Motor neuron (in vitro differentiated cells): ENCODE measurements around the gene LEAP2. TPM values are rescaled to one million over a fixed set of nuclear protein-coding genes. Genes with fewer than 3 reads are reported as not detected.

Experiments used
- ATAC-seq, 8 experiments: fragments of 200-7000 bp; cut with Tn5 transposase; replicated peaks in 6 of 8; 2 replicates each; pipeline ENCODE4 v1.8.0; 2021; ENCODE audit warnings: mild to moderate bottlenecking in 8 of 8, moderate library complexity in 8 of 8
- H3K27ac ChIP-seq, 2 donors: fragments of 250-450 bp; sonication (Bioruptor Pico); 2 replicates each; pipeline ENCODE4 v1.9.0; 2021; ENCODE audit warnings: antibody characterized with exemption in 2 of 2, mild to moderate bottlenecking in 2 of 2, moderate library complexity in 1 of 2
- H3K4me1 ChIP-seq, 2 donors: fragments of 250-450 bp; sonication (Bioruptor Pico); replicated peaks in 1 of 2; 2 replicates each; pipeline ENCODE4 v1.6.1; 2021; ENCODE audit warnings: antibody characterized with exemption in 2 of 2, mild to moderate bottlenecking in 2 of 2, moderate library complexity in 1 of 2
- H3K4me3 ChIP-seq, 5 donors: fragments of 250-450 bp; sonication (Bioruptor Pico); 2 replicates each; pipeline ENCODE4 v1.9.0; 2021; ENCODE audit warnings: antibody characterized with exemption in 5 of 5, mild to moderate bottlenecking in 5 of 5, moderate library complexity in 4 of 5
- WGBS, 10 experiments: fragments of 450-650 bp; shearing (Covaris generic); methylation state at CpG; one replicate each; pipeline ENCODE4 v1.0.0; 2022; 5-methylcytosine and 5-hydroxymethylcytosine counted together
- in situ Hi-C, 9 experiments: fragments of 400-800 bp; cut with MboI; loops; one replicate each; pipeline ENCODE4 v1.15.0; 2021; ENCODE audit warnings: low sequenced_read_pairs in 9 of 9, low pct_unique_long_range_greater_than_20kb in 2 of 9; ENCODE audit not compliant: unreplicated experiment in 9 of 9
- total RNA-seq, 8 experiments: library from RNA; unstranded; fragments of 300-600 nt; gene quantifications; 2 replicates each; pipeline versions ENCODE4 v1.2.3 to v1.2.4, GENCODE V29; 2022

The LEAP2 gene
- total RNA-seq, 8 experiments from 2014 or later = 1.7 to 10.7 (median 3.6) TPM

GRCh38 chr5:132896685-132897084, 23.2 kb downstream of the LEAP2 start:
- H3K27ac ChIP-seq = no peak overlapping the region
- 54 to 100% (median 97%) methylated on average over 1 to 7 of the region's 7 CpGs; no CpG with 5 or more reads in 2 of the 10 experiments for WGBS, 10 experiments
- H3K4me3 ChIP-seq = no peak overlapping the region
- H3K4me1 ChIP-seq = no peaks in the 10 kb centered on the region
- peak in 1 of 8 experiments; percentile 15 for ATAC-seq
- in situ Hi-C loops = loop anchor here in 1 of 9 experiments (25.0 kb wide), 1 partner anchor 109 kb away; the partner anchor contains the start of gene SEPTIN8

- in situ Hi-C loops = loop anchor here in 1 of 9 experiments (25.0 kb wide), 1 partner anchor 111 kb away; the partner anchor contains the start of gene SEPTIN8
- Histone ChIP-seq H3K27ac (no peak overlapping the region), H3K4me3 (no peak overlapping the region), H3K4me1 (no peaks in the 10 kb centered on the region)
- 18 to 82% (median 65%) methylated on average over 1 to 3 of the region's 3 CpGs; no CpG with 5 or more reads in 4 of the 10 experiments for WGBS, 10 experiments
- ATAC-seq = no peak
Observed at GRCh38 chr5:132898094-132898493, 24.6 kb downstream of the LEAP2 start.

GRCh38 chr5:132901036-132901435, 27.6 kb downstream of the LEAP2 start:
- Histone ChIP-seq H3K4me3 (no peak overlapping the region), H3K27ac (no peak overlapping the region), H3K4me1 (no peaks in the 10 kb centered on the region)
- peak in 1 of 8 experiments; percentile 65 for ATAC-seq
- 59 to 95% (median 86%) methylated on average over 3 to 4 of the region's 4 CpGs; no CpG with 5 or more reads in 2 of the 10 experiments for WGBS, 10 experiments
- in situ Hi-C loops = no loop called here

GRCh38 chr5:132901730-132902129, 28.3 kb downstream of the LEAP2 start:
- Histone ChIP-seq H3K4me1 (no peaks in the 10 kb centered on the region), H3K4me3 (no peak overlapping the region), H3K27ac (no peak overlapping the region)
- ATAC-seq = peak in 1 of 8 experiments; percentile 26
- in situ Hi-C loops = no loop called here
- 90 to 100% (median 100%) methylated on average over 2 to 3 of the region's 3 CpGs; no CpG with 5 or more reads in 3 of the 10 experiments for WGBS, 10 experiments

- Histone ChIP-seq H3K4me1 (no peaks in the 10 kb centered on the region), H3K4me3 (no peak overlapping the region), H3K27ac (no peak overlapping the region)
- ATAC-seq = peak in 3 of 8 experiments; percentile 53 to 59 (median 54)
- 79 to 100% (median 93%) methylated on average over 1 to 2 of the region's 2 CpGs; no CpG with 5 or more reads in 3 of the 10 experiments for WGBS, 10 experiments
- in situ Hi-C loops = no loop called here
Observed at GRCh38 chr5:132905938-132906337, 32.5 kb downstream of the LEAP2 start.

- no peaks in the 10 kb centered on the region for H3K4me1 ChIP-seq
- no peak overlapping the region for H3K4me3 ChIP-seq
- no peak overlapping the region for H3K27ac ChIP-seq
- 75 to 100% (median 100%) methylated on average over 1 to 2 of the region's 2 CpGs for WGBS, 10 experiments
- no peak for ATAC-seq
- in situ Hi-C loops = no loop called here
Observed at GRCh38 chr5:132907161-132907560, 33.7 kb downstream of the LEAP2 start.

- 80 to 100% (median 100%) methylated on average over 1 of the region's 1 CpG; no CpG with 5 or more reads in 3 of the 10 experiments for WGBS, 10 experiments
- in situ Hi-C loops = no loop called here
- Histone ChIP-seq H3K27ac (no peak overlapping the region), H3K4me1 (no peaks in the 10 kb centered on the region), H3K4me3 (no peak overlapping the region)
- no peak for ATAC-seq
Observed at GRCh38 chr5:132909702-132910101, 36.2 kb downstream of the LEAP2 start.

- peak in 2 of 8 experiments; percentile 28 to 36 for ATAC-seq
- Histone ChIP-seq H3K4me3 (no peak overlapping the region), H3K4me1 (no peaks in the 10 kb centered on the region), H3K27ac (no peak overlapping the region)
- WGBS, 10 experiments = 80 to 100% (median 100%) methylated on average over 1 to 3 of the region's 5 CpGs; no CpG with 5 or more reads in 5 of the 10 experiments
- in situ Hi-C loops = no loop called here
Observed at GRCh38 chr5:132915681-132916080, 42.2 kb downstream of the LEAP2 start.

- Histone ChIP-seq H3K27ac (no peak overlapping the region), H3K4me1 (no peaks in the 10 kb centered on the region), H3K4me3 (no peak overlapping the region)
- in situ Hi-C loops = no loop called here
- no peak for ATAC-seq
- WGBS, 10 experiments = 67 to 100% (median 100%) methylated on average over 1 to 2 of the region's 3 CpGs; no CpG with 5 or more reads in 1 of the 10 experiments
Observed at GRCh38 chr5:132916086-132916485, 42.6 kb downstream of the LEAP2 start.

Other genes with a start within 250 kb of the LEAP2 start
- 1 to 10 TPM in 1 of 8 experiments, under 1 TPM in 3, not detected in 4; 0.14 to 1.1 (median 0.37) TPM for gene IL13, start 215.5 kb upstream of the LEAP2 start, total RNA-seq
- gene IL4, start 199.7 kb upstream of the LEAP2 start, total RNA-seq = not detected
- 10 to 100 TPM; 11.1 to 65.8 (median 41.6) TPM for gene KIF3A, start 136.1 kb upstream of the LEAP2 start, total RNA-seq
- 1 to 10 TPM in 6 of 8 experiments, under 1 TPM in 2; 0.27 to 7.0 (median 3.8) TPM for gene CCNI2, start 126.2 kb upstream of the LEAP2 start, total RNA-seq
- gene SEPTIN8, start 96.4 kb upstream of the LEAP2 start, total RNA-seq = 10 to 100 TPM; 22.9 to 59.2 (median 33.4) TPM
- 1 to 10 TPM in 2 of 8 experiments, under 1 TPM in 4, not detected in 2; 0.14 to 2.5 (median 0.42) TPM for gene SOWAHA, start 60.4 kb upstream of the LEAP2 start, total RNA-seq
- gene SHROOM1, start 43.0 kb upstream of the LEAP2 start, total RNA-seq = 10 to 100 TPM in 1 of 8 experiments, 1 to 10 TPM in 4, under 1 TPM in 3; 0.52 to 11.6 (median 2.2) TPM
- gene GDF9, start 7.2 kb upstream of the LEAP2 start, total RNA-seq = 1 to 10 TPM in 4 of 8 experiments, under 1 TPM in 4; 0.49 to 3.0 (median 1.1) TPM
- gene UQCRQ, start 7.0 kb upstream of the LEAP2 start, total RNA-seq = 100 to 1,000 TPM; 296 to 572 (median 395) TPM
- 100 to 1,000 TPM in 1 of 8 experiments, 10 to 100 TPM in 7; 43.0 to 102 (median 67.3) TPM for gene AFF4, start 90.0 kb downstream of the LEAP2 start, total RNA-seq
- gene ZCCHC10, start 152.9 kb downstream of the LEAP2 start, total RNA-seq = 10 to 100 TPM; 19.0 to 38.3 (median 25.1) TPM
- gene HSPA4, start 178.3 kb downstream of the LEAP2 start, total RNA-seq = 100 to 1,000 TPM in 5 of 8 experiments, 10 to 100 TPM in 3; 77.9 to 159 (median 113) TPM